Mesendoderm (in vitro differentiated cells): ENCODE results near the gene LDAH.

Source experiments
- DNase-seq: peaks from one replicate; pipeline ENCODE4 v3.0.0; 2013
- H2AK5ac ChIP-seq: 2 replicates; pipeline ENCODE4 v1.6.1; 2013; ENCODE audit warnings: low read length, inconsistent platforms
- H2BK120ac ChIP-seq: 2 replicates; pipeline ENCODE4 v1.6.1; 2013; ENCODE audit warnings: low read depth, mild to moderate bottlenecking, low read length, moderate library complexity, mixed read lengths
- H2BK15ac ChIP-seq: replicated peaks from 2 replicates; pipeline ENCODE4 v1.6.1; 2013; ENCODE audit warnings: low read depth, mild to moderate bottlenecking, moderate library complexity
- H2BK5ac ChIP-seq: 2 replicates; pipeline ENCODE4 v1.6.1; 2013; ENCODE audit warnings: low read length, inconsistent platforms
- H3K18ac ChIP-seq: 2 replicates; pipeline ENCODE4 v1.6.1; 2013; ENCODE audit warnings: mild to moderate bottlenecking, low read length, mixed read lengths
- H3K23ac ChIP-seq: one replicate; pipeline ENCODE4 v1.6.1; 2013; ENCODE audit warnings: low read length
- H3K27ac ChIP-seq: 2 replicates; pipeline ENCODE4 v1.5.1; 2013; ENCODE audit warnings: low read depth, mild to moderate bottlenecking, inconsistent platforms, low read length, moderate library complexity
- H3K27me3 ChIP-seq: 2 replicates; pipeline ENCODE4 v1.6.1; 2013; ENCODE audit warnings: low read length, control low read depth, mild to moderate bottlenecking, inconsistent platforms; ENCODE audit not compliant: insufficient read depth, poor library complexity
- H3K36me3 ChIP-seq: 2 replicates; pipeline ENCODE4 v1.6.1; 2013; ENCODE audit warnings: low read length, inconsistent platforms; ENCODE audit not compliant: control insufficient read depth, insufficient read depth
- H3K4ac ChIP-seq: one replicate; pipeline ENCODE4 v1.6.1; 2013; ENCODE audit warnings: low read depth, mild to moderate bottlenecking, low read length, moderate library complexity
- H3K4me1 ChIP-seq: 2 replicates; pipeline ENCODE4 v1.6.1; 2013; ENCODE audit warnings: low read depth, low read length, inconsistent platforms; ENCODE audit not compliant: control insufficient read depth
- H3K4me2 ChIP-seq: 2 replicates; pipeline ENCODE4 v1.6.1; 2013; ENCODE audit warnings: low read length
- H3K4me3 ChIP-seq: 2 replicates; pipeline ENCODE4 v1.5.1; 2013; ENCODE audit warnings: mild to moderate bottlenecking, low read length
- H3K56ac ChIP-seq: one replicate; pipeline ENCODE4 v1.6.1; 2013; ENCODE audit warnings: low read length
- H3K79me1 ChIP-seq: 2 replicates; pipeline ENCODE4 v1.6.1; 2013; ENCODE audit warnings: low read length, inconsistent platforms
- H3K79me2 ChIP-seq: 2 replicates; pipeline ENCODE4 v1.6.1; 2013; ENCODE audit warnings: mild to moderate bottlenecking, low read length; ENCODE audit not compliant: control insufficient read depth, insufficient read depth
- H3K9ac ChIP-seq: 2 replicates; pipeline ENCODE4 v1.6.1; 2013; ENCODE audit warnings: low read length, inconsistent platforms
- H4K5ac ChIP-seq: one replicate; pipeline ENCODE4 v1.6.1; 2013; ENCODE audit warnings: low read length
- H4K8ac ChIP-seq: one replicate; pipeline ENCODE4 v1.6.1; 2013; ENCODE audit warnings: low read depth, mild to moderate bottlenecking, control low read depth, low read length, moderate library complexity
- WGBS: extraction: QIAGEN DNeasy Blood & Tissue Kit; methylation state at CpG from one replicate; pipeline ENCODE4 v1.1.7; 2013; ENCODE audit warnings: low lambda C conversion rate, missing lambda C conversion rate; ENCODE audit not compliant: insufficient coverage; ENCODE audit errors: extremely low coverage; 5-methylcytosine and 5-hydroxymethylcytosine counted together

The LDAH gene

DNA sequence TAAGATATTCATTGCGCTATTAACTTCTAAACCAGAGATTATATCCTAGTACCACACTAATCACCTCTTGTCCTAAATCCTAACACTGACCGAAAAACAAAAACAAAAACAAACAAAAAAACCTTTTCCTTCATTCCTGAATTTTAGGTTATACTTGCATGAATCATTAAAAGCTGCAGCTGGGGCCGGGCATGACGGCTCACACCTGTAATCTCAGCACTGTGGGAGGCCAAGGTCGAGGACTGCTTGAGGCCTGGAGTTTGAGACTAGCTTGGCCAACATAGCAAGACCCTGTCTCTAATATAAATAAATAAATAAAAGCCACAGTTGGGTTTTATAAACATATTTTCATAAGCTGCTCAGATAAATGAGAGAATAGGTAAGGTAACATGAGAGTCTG, 96.0 kb downstream of the LDAH start:
- H3K4me1 ChIP-seq: no peaks in the 10 kb centered on the region
- no peak overlapping the region for H3K27ac ChIP-seq
- H3K9ac ChIP-seq: no peak overlapping the region
- no peak overlapping the region for H3K4me3 ChIP-seq
- no peak overlapping the region for H3K56ac ChIP-seq
- H3K79me2 ChIP-seq: no peaks in the 10 kb centered on the region
- no peak overlapping the region for H3K23ac ChIP-seq
- no peaks in the 10 kb centered on the region for H3K79me1 ChIP-seq
- no peaks in the 10 kb centered on the region for H3K36me3 ChIP-seq
- H3K18ac ChIP-seq: no peak overlapping the region
- DNase-seq: no peak
- H2AK5ac ChIP-seq: no peak overlapping the region
- no peak overlapping the region for H3K4ac ChIP-seq
- no peak overlapping the region for H4K8ac ChIP-seq
- H2BK15ac ChIP-seq: no peak overlapping the region
- no peak overlapping the region for H3K4me2 ChIP-seq
- no peak overlapping the region for H4K5ac ChIP-seq
- WGBS: 100% methylated on average over 1 of the region's 5 CpGs
- no peak overlapping the region for H2BK5ac ChIP-seq
- H2BK120ac ChIP-seq: no peak overlapping the region
- no peaks in the 10 kb centered on the region for H3K27me3 ChIP-seq

DNA sequence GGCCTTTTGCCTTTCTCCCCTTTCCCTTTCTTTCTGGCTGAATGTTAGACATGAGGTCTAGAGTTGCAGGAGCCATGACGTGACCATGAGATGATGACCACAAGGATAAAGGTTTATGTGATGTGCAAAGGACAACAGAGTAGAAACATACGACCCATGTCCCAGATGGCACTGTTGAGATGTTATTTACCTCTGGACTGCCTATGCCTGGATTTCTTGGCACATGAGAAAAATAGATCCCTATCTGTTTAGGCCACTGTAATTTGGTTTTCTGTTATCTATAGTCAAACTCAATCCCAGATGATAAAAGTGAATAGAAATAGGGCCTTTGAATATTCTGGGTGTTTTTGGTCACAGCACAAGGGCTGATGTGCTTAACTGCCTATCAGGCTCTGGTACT, 97.1 kb downstream of the LDAH start:
- H3K4ac ChIP-seq: no peak overlapping the region
- WGBS: no CpG with 5 or more reads among the region's 2 CpGs
- H3K27ac ChIP-seq: no peak overlapping the region
- H3K36me3 ChIP-seq: no peaks in the 10 kb centered on the region
- H4K5ac ChIP-seq: no peak overlapping the region
- no peak overlapping the region for H2AK5ac ChIP-seq
- H3K9ac ChIP-seq: no peak overlapping the region
- no peak for DNase-seq
- H3K27me3 ChIP-seq: no peaks in the 10 kb centered on the region
- no peak overlapping the region for H3K4me2 ChIP-seq
- H3K79me1 ChIP-seq: no peaks in the 10 kb centered on the region
- H3K18ac ChIP-seq: no peak overlapping the region
- H3K79me2 ChIP-seq: no peaks in the 10 kb centered on the region
- no peak overlapping the region for H3K56ac ChIP-seq
- H3K4me1 ChIP-seq: no peaks in the 10 kb centered on the region
- H2BK5ac ChIP-seq: no peak overlapping the region
- no peak overlapping the region for H3K4me3 ChIP-seq
- H4K8ac ChIP-seq: no peak overlapping the region
- H2BK15ac ChIP-seq: no peak overlapping the region
- no peak overlapping the region for H3K23ac ChIP-seq
- H2BK120ac ChIP-seq: no peak overlapping the region

DNA sequence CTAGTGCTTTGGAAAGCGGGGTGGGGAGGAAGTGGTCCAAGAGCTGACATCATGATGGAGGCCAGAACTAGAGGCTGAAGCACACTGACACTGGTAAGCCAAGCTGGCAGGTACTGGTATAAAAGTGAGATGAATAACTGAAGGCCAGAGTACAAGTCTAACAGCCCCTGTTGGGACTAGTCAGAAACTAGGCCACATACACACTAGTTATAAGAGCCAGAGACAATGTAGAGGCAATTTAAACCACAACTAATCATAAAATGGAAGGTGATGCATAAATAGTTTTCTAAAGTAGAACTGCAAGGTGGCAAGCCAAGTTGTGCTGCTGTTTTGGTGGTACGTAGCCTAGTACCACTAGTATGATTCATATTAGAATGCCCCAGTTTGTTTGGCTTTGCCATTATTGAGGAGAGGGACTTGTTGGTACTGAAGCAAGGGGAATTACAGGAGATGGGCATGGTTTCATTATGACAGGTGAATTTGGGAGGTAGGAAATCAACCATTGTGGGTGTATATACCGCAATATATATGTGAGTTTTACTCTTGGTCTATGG, 98.3 kb downstream of the LDAH start:
- Histone ChIP-seq H3K36me3 (no peaks in the 10 kb centered on the region), H3K27me3 (no peaks in the 10 kb centered on the region)

DNA sequence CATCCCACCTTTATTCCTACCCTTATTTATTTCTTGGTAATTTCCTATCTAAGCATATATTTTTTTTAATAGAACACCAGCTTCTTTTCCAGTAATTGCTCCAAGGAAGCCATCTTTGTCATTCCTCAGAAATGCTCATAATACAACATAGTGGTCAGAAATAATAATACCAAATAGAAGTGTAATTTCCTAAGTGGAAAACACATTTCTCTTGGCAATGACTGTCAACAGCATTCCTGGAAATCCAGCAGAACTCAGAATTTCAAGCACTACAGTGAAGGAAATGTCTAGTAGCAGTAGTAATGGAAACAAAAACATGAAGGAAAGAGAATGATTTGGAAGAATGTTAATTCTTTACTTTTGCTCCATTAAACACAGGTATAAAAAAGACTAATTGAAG, 99.4 kb downstream of the LDAH start:
- no peak overlapping the region for H3K56ac ChIP-seq
- DNase-seq: no peak
- H2BK5ac ChIP-seq: no peak overlapping the region
- H3K36me3 ChIP-seq: no peaks in the 10 kb centered on the region
- H3K4me1 ChIP-seq: no peaks in the 10 kb centered on the region
- H2BK120ac ChIP-seq: no peak overlapping the region
- H3K27me3 ChIP-seq: no peaks in the 10 kb centered on the region
- no peaks in the 10 kb centered on the region for H3K79me1 ChIP-seq
- H3K4me2 ChIP-seq: no peak overlapping the region
- no peak overlapping the region for H4K5ac ChIP-seq
- no peak overlapping the region for H4K8ac ChIP-seq
- H3K4ac ChIP-seq: no peak overlapping the region
- H3K27ac ChIP-seq: no peak overlapping the region
- H3K18ac ChIP-seq: no peak overlapping the region
- H2AK5ac ChIP-seq: no peak overlapping the region
- no peak overlapping the region for H3K9ac ChIP-seq
- no peak overlapping the region for H3K4me3 ChIP-seq
- no peak overlapping the region for H3K23ac ChIP-seq
- H3K79me2 ChIP-seq: no peaks in the 10 kb centered on the region
- no peak overlapping the region for H2BK15ac ChIP-seq

More for the DNA sequence above, 98.3 kb downstream of the LDAH start:
- Histone ChIP-seq H3K79me1 (no peaks in the 10 kb centered on the region), H2BK15ac (no peak overlapping the region), H3K4me2 (no peak overlapping the region), H3K27ac (no peak overlapping the region), H2BK120ac (no peak overlapping the region), H3K56ac (no peak overlapping the region), H3K79me2 (no peaks in the 10 kb centered on the region), H3K4ac (no peak overlapping the region), H3K18ac (no peak overlapping the region), H3K23ac (no peak overlapping the region), H4K8ac (no peak overlapping the region), H2AK5ac (no peak overlapping the region), H4K5ac (no peak overlapping the region), H3K9ac (no peak overlapping the region), H2BK5ac (no peak overlapping the region), H3K4me1 (no peaks in the 10 kb centered on the region), H3K4me3 (no peak overlapping the region)
- WGBS: no CpG with 5 or more reads among the region's 3 CpGs
- no peak for DNase-seq

DNA sequence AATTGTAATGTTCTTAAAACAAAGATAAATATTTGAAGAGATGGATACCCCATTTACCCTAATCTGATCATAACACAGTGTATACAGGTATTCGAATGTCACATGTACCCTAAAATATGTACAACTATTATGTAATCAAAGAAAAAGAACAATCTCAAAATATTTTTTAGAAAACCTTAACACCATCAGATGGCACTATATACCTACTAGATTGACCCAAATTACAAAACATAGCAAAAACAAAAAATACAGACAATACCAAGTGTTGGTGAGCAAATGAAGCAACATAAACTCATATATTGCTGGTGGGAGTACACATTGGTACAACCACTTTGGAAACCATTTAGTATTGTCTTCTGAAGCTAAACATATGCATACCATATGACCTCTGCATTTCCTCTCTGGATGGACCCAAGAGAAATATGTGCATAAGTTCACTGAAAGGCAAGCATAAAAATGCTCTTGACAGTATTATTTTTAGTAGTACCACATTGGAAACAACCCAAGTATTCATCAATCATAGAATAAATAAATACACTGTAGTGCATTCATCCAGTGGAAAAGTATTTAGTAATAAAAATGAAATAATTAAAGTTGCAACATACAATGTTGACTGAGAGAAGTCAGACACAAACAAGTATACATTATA, 100.2 kb downstream of the LDAH start:
- Histone ChIP-seq H3K4ac (no peak overlapping the region), H3K9ac (no peak overlapping the region), H4K8ac (no peak overlapping the region), H3K79me1 (no peaks in the 10 kb centered on the region), H3K4me3 (no peak overlapping the region), H3K18ac (no peak overlapping the region), H3K79me2 (no peaks in the 10 kb centered on the region), H3K27ac (no peak overlapping the region), H3K23ac (no peak overlapping the region), H3K36me3 (no peaks in the 10 kb centered on the region), H3K56ac (no peak overlapping the region), H2BK5ac (no peak overlapping the region), H2BK120ac (no peak overlapping the region), H3K4me1 (no peaks in the 10 kb centered on the region), H2BK15ac (no peak overlapping the region), H2AK5ac (no peak overlapping the region), H4K5ac (no peak overlapping the region), H3K4me2 (no peak overlapping the region), H3K27me3 (no peaks in the 10 kb centered on the region)
- WGBS: no CpG with 5 or more reads among the region's 1 CpG
- DNase-seq: no peak

DNA sequence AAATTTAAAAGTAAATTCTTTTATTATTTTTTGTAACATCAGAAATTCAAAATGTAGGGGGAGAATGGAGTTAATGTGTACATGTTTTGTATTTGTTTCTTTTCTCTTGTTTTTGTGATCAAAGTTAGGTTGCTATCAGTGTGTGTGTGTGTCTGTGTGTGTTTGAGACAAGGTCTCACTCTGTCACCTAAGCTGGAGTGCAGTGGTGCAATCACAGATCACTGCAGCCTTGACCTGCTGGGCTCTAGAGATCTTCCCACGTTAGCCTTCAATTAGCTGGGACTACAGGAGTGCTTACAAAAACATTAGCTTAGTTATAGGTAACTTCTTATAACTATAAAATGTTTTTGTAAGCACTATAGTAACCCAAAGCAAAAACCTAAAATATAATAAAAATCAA, 105.3 kb downstream of the LDAH start:
- whole genome bisulfite sequencing: no CpG with 5 or more reads among the region's 1 CpG
- H3K27ac ChIP-seq: no peak overlapping the region
- no peaks in the 10 kb centered on the region for H3K79me2 ChIP-seq
- H3K4ac ChIP-seq: no peak overlapping the region
- no peaks in the 10 kb centered on the region for H3K27me3 ChIP-seq
- H2AK5ac ChIP-seq: no peak overlapping the region
- H2BK120ac ChIP-seq: no peak overlapping the region
- H3K36me3 ChIP-seq: no peaks in the 10 kb centered on the region
- no peak overlapping the region for H4K8ac ChIP-seq
- no peaks in the 10 kb centered on the region for H3K79me1 ChIP-seq
- no peak overlapping the region for H2BK15ac ChIP-seq
- DNase-seq: no peak
- no peak overlapping the region for H2BK5ac ChIP-seq
- no peak overlapping the region for H3K23ac ChIP-seq
- H3K4me3 ChIP-seq: no peak overlapping the region
- H3K18ac ChIP-seq: no peak overlapping the region
- H3K4me2 ChIP-seq: no peak overlapping the region
- H3K9ac ChIP-seq: no peak overlapping the region
- H4K5ac ChIP-seq: no peak overlapping the region
- no peaks in the 10 kb centered on the region for H3K4me1 ChIP-seq
- no peak overlapping the region for H3K56ac ChIP-seq
